OCI-LY3 (cell line): ENCODE results near the gene TAF4.

ENCODE experiments used
- CTCF ChIP-seq: fragments of 200-600, 300-600 bp; sonication (generic); IDR thresholded peaks from 2 replicates; pipeline ENCODE4 v1.5.1; 2014; ENCODE audit warnings: antibody characterized with exemption, low read length, low read depth
- EZH2phosphoT487 ChIP-seq: fragments of 200-600 bp; shearing (Covaris generic); IDR thresholded peaks from 2 replicates; pipeline ENCODE4 v1.6.1; 2018; ENCODE audit warnings: antibody characterized with exemption, mixed run types, low read depth

DNA sequence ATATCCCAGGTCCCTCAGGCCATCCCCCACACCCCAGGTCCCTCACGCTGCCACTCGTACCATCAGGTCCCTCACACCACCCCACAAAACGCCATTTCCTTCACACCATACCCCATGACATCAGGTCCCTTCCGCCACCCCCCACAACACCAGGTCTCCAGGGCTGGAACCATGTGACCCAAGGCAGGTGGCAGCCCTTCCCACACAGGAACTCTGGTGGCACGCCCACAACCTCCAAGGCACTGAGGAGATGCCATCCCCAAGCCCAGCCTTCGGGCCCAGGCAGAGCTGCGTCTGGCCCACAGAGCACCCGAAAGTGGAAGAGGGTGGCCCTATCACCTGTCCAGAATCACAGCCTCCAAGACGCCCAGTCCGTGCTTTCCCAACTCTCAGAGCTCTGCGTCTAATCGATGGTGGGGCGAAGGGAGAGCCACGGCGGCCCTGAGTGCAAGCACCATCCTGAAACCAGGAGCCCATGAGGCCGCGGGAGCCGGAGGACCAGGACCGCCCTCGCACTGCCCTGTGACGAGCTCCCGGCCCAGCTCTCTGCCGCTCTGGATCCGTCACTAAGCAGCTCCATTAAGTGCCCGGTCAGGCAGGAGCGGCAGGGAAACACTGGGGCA, 12.7 kb downstream of the TAF4 start:
- TF ChIP-seq CTCF (no peak), EZH2phosphoT487 (no peak)
